Stomach (tissue), 4 donors: ENCODE data around the gene ELN.

Experiments used
- POLR2A ChIP-seq, 4 donors: fragments of 450-650 bp; IDR thresholded peaks; one replicate each; pipeline ENCODE4 v1.6.1; 2016; ENCODE audit warnings: antibody characterized with exemption in 4 of 4, control low read depth in 2 of 4, mild to moderate bottlenecking in 1 of 4, moderate library complexity in 1 of 4
- POLR2AphosphoS5 ChIP-seq, 3 donors: sonication (generic); formaldehyde crosslinking; IDR thresholded peaks; one replicate each; pipeline ENCODE4 v1.6.1; 2016; ENCODE audit warnings: antibody characterized with exemption in 3 of 3
- TF ChIP-seq, protein P1 (sequence below), 7 experiments: fragments of 450-650 bp in 4 of 7; fragments of 200-600 bp in 3 of 7; sonication (generic) in 3 of 7; IDR thresholded peaks; one replicate each; pipeline ENCODE4 v1.5.1; 2016 to 2019; ENCODE audit warnings: antibody characterized with exemption in 7 of 7, control low read depth in 2 of 7, mild to moderate bottlenecking in 1 of 7

DNA sequence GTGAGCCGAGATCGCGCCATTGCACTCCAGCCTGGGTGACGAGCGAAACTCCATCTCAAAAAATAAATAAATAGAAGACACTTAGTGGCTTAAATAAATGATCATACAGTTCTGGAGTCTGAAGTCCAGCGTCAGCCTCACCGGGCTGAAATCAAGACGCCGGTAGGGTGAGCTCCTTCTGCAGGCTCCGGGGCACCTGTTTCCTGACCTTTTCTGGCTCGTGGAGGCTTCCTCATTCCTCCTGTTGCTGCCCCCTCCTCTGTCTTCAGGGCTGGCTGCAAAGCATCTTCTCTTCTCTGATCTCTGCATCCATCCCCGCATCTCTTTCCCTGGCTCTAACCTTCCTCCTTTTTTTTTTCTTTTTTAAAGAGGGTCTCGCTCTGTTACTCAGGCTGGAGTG is 88.4 kb downstream of the ELN start:
- TF ChIP-seq, protein P1, sequence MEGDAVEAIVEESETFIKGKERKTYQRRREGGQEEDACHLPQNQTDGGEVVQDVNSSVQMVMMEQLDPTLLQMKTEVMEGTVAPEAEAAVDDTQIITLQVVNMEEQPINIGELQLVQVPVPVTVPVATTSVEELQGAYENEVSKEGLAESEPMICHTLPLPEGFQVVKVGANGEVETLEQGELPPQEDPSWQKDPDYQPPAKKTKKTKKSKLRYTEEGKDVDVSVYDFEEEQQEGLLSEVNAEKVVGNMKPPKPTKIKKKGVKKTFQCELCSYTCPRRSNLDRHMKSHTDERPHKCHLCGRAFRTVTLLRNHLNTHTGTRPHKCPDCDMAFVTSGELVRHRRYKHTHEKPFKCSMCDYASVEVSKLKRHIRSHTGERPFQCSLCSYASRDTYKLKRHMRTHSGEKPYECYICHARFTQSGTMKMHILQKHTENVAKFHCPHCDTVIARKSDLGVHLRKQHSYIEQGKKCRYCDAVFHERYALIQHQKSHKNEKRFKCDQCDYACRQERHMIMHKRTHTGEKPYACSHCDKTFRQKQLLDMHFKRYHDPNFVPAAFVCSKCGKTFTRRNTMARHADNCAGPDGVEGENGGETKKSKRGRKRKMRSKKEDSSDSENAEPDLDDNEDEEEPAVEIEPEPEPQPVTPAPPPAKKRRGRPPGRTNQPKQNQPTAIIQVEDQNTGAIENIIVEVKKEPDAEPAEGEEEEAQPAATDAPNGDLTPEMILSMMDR (IDR thresholded peaks at IDR 0.05): no peak
- TF ChIP-seq POLR2A (IDR thresholded peaks at IDR 0.05): no peak
- no peak for TF ChIP-seq POLR2AphosphoS5 (IDR thresholded peaks at IDR 0.05)
